ENCODE data around the gene CTRB2.

DNA sequence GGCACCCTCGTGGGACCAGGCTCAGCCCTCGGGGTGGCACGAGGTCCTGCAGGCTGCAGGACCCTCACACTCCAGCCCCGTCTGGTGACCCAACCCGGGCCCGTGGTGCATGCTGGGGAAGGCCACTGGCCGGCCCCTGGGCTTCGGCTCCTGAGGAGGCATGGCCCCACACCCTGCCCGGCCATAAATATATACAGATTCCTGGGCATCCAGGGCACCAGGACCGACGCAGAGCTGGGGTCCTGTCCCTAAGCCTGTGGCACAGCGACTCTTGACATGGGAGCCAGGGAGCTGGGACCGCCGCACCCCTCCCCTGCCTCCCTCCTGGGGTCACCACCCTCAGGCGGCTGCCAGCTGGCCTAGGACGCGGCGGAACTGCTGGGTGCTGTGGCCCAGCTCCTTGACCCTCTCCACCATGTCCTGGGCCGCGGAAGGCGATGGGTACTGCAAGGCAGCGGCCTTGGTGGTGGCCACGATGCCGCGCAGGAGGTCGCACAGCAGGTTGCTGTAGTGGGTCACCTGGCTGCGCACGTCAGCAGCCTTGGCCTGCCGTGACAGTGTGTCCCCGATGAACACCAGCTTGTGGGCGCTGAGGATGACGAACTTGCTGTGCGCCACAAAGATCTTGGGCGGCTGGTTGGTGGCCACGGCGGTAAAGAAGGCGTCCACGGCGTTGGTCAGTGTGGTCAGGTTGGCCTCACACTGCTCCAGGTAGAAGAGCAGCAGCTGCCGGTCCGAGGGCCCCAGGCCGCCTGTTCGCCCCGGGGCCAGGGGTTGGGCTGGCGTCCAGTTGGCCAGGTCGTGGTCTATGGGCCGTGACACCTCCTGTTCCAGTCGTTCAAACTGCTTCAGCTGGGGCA is 22.4 kb upstream of the CTRB2 start:
- TF ChIP-seq, protein P1, sequence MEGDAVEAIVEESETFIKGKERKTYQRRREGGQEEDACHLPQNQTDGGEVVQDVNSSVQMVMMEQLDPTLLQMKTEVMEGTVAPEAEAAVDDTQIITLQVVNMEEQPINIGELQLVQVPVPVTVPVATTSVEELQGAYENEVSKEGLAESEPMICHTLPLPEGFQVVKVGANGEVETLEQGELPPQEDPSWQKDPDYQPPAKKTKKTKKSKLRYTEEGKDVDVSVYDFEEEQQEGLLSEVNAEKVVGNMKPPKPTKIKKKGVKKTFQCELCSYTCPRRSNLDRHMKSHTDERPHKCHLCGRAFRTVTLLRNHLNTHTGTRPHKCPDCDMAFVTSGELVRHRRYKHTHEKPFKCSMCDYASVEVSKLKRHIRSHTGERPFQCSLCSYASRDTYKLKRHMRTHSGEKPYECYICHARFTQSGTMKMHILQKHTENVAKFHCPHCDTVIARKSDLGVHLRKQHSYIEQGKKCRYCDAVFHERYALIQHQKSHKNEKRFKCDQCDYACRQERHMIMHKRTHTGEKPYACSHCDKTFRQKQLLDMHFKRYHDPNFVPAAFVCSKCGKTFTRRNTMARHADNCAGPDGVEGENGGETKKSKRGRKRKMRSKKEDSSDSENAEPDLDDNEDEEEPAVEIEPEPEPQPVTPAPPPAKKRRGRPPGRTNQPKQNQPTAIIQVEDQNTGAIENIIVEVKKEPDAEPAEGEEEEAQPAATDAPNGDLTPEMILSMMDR (IDR thresholded peaks at IDR 0.05): no peak
- TF ChIP-seq ZFX (IDR thresholded peaks at IDR 0.05; ENCODE audit: borderline replicate concordance): no peak
